HG03469 (cell line): ENCODE data around the gene CREB5.

Experiments
- ATAC-seq: cut with Tn5 transposase; IDR thresholded peaks from one replicate; pipeline ENCODE4 v1.9.1; 2021; ENCODE audit warnings: mild to moderate bottlenecking, moderate library complexity, moderate number of reproducible peaks; ENCODE audit not compliant: unreplicated experiment

CREB5 gene

DNA sequence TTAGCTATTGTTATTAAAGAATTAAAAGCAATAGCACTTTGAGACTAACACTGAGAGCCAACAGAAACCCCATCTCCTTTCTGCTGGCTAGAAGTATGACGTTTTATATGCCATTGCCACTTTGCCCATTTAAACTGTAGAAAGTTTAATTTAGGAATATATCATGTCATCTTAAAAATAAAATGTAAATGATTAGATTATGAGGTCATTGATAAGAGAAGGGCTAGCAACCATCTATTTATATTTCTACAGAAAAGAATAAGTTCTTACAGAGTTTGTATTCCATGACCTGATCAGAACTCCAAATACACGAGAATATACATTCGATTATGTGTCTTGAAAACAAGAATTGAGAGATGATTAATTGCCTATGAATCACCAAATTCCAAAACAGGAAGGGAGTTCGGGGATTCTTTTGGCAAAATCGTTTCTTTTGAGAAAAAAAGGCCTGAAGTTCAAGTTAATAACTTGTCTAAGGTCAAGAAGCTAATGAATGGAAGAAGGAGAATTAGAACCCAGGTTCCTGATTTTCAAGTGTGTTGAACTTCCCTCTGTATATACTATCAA, 318.9 kb downstream of the CREB5 start:
- no peak for ATAC-seq

DNA sequence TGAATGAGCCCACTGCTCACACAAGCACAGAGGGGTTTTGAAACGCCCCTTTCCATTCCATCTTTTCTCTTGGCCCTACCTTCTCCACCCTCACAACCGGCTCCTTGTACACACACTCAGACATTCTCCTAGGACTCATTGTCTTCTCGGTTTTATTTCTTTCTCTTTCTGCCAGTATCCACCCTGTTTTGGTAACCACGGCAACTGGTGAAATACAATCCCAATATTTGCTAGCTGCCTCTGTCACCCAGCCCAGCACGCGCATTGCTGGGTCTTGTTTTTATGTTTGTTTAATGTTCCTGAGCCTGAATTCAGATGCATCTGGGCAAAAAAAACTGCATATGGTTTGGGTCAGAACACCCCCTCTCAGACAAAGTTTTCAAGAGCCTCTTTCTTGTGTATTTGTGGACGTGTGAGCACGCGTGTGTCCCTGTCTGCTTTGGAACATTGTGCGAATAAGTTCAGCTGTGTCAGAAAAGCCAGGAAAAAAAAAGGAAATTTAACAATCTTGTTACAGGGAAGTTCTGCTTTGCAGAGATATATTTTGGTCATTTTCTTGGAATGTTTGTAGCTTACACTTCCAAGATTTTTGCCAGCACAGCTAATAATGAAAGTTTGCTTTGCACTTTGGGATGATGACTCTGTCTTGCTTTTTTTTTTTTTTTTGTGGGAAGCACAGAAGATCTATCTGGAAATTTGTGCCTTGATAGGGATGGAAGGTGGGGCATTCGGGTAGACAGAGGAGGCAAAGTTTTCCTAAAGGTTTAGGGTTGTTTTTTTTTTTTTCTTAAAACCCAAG, 320.0 kb downstream of the CREB5 start:
- no peak for ATAC-seq

DNA sequence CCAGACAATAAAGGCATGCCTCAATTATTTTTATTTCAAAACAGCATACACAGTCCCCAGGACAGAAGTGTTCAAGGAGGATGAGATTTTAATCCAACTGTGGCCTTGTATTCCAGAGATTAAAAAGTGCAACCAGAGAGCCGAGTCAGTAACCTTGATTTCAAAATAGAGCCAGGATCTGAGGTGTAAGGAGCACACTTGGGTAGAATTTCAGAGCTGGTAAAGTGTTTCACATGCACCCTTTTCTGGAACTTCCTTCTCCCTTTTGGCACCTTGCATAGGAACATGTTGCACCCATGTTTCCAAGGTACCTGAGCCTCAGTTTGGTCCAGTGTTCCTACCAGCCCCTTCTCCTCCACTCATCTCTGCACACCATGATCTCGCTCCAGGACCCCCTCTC, 320.7 kb downstream of the CREB5 start:
- ATAC-seq = no peak

GRCh38 chr7:28738412-28738811, 326.1 kb downstream of the CREB5 start:
- no peak for ATAC-seq

DNA sequence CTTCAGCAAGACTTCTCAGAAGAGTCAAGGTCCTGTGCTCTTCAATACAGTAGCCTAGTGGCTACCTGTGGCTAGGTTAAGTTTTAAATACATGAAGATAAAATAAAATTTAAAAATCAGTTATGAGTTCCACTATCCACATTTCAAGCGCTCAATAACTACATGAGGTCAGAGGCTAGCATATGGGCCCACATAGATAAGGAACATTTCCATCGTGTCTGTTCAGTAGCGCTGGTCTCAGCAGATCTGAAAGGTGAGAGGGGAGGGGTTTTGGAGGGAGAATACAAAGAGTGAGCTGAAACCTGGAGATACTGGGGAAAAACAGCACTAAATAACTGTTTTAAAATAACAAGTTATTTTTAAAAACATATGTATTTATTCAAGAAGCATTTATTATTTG, 326.8 kb downstream of the CREB5 start:
- ATAC-seq = no peak

GRCh38 chr7:28739826-28740225, 327.5 kb downstream of the CREB5 start:
- no peak for ATAC-seq

DNA sequence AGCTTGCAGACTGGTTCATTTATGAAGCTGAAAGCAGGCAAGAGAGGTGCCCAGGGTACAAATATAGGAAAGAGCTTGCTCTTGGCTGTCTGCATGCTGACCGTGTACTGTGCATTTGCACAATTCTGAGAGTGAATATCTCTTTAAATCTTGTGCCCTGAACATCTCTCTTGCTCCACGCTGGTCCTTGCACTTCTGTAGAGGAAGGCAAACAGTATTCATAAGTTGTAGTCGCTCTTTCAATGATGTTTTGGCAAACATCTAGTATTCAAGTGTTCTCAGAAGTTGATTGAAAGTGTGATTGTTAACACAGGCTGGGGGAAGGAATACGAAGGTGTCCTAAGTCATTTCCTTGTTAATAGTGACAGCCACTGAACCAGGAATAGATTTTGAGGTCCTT, 332.6 kb downstream of the CREB5 start:
- ATAC-seq = no peak

DNA sequence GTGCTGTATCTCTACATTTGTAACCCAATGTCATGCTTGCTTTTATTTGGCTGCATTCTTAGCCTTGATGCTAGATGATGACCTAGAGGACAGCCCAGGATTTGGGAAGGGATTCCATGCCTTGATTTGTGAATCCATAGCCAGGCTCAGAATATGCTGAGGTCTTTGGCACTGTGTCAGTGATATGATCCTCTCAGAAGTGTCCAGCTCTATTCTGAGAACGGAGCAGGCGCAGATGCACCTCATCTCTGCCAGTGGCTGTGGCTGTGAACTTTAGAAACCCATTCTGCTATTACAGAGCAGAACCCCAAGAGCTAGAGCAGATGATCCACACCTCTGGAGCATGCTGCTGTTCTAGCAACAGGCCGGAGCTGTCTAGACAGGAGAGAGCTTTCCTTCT, 333.0 kb downstream of the CREB5 start:
- ATAC-seq = no peak

DNA sequence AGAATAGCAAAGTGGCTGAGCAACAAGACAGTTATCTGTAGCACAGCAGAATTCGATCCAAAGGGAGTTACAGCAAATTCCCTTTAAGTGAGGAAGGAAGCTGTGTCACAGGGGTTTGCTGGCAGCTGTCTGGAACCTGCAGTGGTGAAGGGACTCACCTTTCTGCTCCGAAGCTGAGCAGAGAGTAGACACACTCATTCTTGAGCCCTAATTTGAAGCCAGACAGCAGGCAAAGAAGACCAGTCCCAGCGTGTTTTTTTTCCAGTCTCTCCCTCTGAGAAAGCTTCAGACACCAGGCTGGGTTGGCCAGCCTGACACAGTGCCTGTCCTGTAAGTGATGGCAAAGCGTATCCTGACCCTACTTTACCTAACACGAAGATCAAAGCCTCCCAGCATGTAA, 335.1 kb downstream of the CREB5 start:
- no peak for ATAC-seq

DNA sequence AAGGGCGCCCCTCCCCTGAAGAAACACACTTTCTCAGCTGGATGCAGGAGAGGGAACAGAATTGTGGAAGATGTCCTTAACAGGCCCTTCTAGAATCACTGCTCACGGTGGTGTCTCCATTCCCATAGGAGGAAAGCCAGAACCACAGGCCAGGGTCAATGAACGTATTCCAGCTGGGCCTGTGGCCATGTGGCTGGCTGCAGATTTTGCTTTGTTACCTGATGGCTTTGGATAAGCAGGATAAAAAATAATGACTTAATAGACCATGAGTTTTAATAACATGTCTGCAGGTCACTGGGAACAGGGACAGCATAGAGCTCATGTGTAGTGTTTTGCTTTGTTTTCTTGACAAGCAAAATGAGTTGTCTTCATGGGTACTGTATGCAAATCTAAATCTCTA, 335.5 kb downstream of the CREB5 start:
- no peak for ATAC-seq

DNA sequence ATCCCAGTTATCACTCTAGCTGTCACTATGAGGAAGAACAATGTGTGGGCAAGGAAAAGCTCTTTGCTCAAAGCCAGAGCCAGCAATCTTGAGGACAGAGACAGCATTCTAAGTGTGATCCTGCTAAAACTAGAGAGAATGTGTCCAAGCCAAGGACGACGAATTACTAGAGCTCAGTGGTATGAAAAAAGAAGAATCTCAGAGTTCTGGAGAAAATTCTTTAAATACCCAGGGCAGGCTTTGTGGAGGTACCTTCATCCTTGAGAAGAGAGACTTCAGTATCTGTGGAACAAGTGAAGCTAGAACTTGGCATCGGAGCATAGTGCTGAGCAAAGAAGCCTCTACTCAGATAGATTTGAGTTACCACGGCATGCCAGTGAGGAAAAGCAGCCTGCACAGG, 336.0 kb downstream of the CREB5 start:
- no peak for ATAC-seq

DNA sequence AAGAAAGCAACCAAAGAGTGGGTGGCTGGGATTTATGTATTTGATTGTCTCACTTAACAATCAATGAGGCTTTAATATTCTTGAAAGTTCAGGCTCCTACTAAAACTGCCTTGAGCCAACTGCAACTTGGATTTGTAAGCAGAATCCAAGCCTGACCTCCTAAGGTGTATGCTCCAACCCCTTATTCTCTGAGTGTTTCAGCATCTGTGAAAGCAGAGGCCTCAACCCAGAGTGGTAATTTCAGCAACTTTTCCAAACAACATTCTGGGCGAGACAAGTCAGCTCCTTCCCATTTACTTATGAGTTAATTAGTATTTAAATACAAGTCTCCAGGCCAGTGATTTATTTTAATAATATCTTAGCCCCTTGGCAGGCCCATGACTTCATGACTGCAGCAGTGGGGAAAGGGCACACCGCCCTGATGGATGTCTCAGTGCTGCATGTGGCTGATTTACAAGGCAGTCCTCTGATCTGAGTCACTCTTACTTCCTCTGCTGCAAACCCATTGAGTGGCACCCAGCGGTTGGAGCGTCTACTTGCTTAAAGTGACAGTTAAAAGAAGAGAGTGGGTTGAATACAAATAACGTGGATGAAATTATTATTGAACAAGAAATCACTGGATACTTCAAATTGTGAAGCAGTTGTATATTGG, 336.7 kb downstream of the CREB5 start:
- ATAC-seq = peak; percentile 70

DNA sequence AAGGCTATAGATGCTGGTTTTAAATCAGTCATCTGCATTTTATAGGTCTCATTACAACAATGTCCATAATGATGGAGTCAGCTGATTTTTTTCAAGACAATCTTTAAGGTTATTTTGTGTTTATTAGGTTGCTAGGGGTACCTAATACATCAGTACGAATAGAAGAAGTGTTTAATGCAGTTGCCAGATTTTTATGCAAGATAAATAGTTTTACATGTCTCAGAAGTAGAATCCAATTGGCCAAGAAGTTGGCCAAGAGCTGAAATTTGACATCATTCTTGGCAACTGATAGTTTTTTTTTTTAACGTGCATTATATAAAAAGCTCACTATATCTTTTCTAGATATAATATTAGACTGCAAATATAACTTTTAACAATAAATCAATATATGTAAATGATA, 337.3 kb downstream of the CREB5 start:
- ATAC-seq = no peak

DNA sequence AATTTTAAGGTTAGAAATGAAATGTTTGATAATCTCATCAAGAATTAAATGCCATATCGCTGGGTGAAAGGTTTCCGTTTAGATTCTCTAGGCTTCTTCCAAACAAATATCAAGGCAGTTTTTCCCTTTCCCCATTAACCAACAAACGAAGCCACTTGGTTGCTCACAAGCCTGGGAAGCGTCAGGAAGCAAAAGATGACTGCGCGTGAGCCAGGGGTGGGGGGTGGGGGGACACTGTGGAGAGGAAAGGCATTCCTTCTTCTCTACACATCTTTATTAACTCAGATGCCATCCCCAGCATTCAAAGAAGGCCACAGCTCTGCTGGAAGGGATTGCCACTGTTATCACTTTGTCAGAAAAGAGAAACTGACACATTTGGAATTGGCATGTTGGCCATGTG, 338.7 kb downstream of the CREB5 start:
- ATAC-seq = no peak

GRCh38 chr7:28753613-28754012, 341.3 kb downstream of the CREB5 start:
- ATAC-seq = no peak

GRCh38 chr7:28754027-28754426, 341.7 kb downstream of the CREB5 start:
- no peak for ATAC-seq

DNA sequence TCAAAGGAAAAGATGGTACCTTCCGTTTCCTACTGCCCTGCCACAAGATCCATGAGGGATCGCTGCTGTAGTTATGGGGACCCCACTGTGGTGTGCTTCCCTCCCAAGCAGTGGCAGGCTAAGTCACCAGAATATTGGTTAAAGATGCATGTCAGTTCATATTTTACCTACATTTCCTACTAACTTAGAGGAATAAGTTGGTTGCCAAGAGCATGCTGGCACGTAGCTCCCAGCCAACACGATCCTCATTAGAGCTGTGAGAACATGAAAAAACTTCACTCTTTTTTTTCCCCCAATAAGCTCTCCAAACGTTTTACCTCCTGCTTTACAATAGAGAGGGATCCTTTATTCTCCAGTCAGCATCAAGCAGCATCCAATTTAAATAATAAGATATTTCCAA, 342.1 kb downstream of the CREB5 start:
- no peak for ATAC-seq

- no peak for ATAC-seq
Observed at GRCh38 chr7:28755255-28755654, 342.9 kb downstream of the CREB5 start.

DNA sequence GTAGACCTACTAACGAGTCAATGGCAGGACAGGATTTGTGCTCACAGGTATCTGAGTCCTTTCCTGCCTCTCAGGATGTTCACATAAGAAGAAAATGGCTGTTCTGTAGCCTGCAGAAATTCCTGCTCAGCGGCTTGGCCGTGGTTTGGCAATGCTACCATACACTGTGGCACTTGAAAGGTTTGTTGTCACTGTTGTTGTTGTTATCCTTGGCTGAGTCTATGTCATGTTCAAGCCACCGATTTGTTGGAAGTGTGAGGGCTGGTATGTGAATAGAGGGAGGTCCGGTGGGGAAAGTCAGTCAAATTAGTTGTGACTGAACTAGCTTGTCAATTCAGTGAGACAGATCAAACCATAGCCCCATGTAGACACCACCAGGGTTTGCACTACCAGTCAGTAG, 345.9 kb downstream of the CREB5 start:
- no peak for ATAC-seq

- ATAC-seq = no peak
Observed at GRCh38 chr7:28759475-28759971, 347.2 kb downstream of the CREB5 start.

GRCh38 chr7:28761505-28761904, 349.2 kb downstream of the CREB5 start:
- no peak for ATAC-seq

DNA sequence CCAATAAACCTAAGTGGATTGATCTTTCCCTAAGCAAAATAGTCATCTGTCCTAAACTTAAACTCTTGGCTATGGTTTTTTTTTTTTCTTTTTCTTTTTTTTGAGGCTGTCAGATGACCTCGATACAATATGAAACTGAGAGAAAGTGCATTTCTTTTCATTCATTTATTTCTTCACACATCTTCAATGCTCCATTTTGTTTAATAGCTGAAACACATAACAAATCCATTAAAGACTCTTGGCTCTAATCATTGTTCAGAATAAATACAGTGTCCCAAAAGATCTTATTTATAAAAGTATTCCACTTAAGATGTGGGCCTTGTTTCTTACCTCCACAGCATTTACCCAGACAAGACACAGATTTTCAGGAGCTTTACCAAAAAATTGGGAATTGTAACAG, 350.3 kb downstream of the CREB5 start:
- no peak for ATAC-seq
